Effector memory CD8-positive, alpha-beta T cell (primary cell): ENCODE data around the gene SORCS3.

Experiments
- ATAC-seq: fragments of 150-1000 bp; cut with Tn5 transposase; replicated peaks from 2 replicates; pipeline ENCODE4 v1.10.0; 2021; ENCODE audit warnings: mild to moderate bottlenecking, moderate library complexity
- DNase-seq, 3 experiments: peaks; one replicate each; pipeline ENCODE4 v3.0.0; 2021
- H3K27ac Mint-ChIP-seq, 2 donors: one replicate each; pipeline ENCODE4 v1.8.0; 2022; ENCODE audit warnings: mild to moderate bottlenecking in 2 of 2, mixed read lengths in 2 of 2, moderate library complexity in 2 of 2
- H3K27me3 Mint-ChIP-seq, 2 donors: one replicate each; pipeline ENCODE4 v1.8.0; 2022; ENCODE audit warnings: mixed read lengths in 2 of 2
- H3K36me3 Mint-ChIP-seq: one replicate; pipeline ENCODE4 v1.8.0; 2022; ENCODE audit warnings: mild to moderate bottlenecking, moderate library complexity, mixed read lengths; ENCODE audit not compliant: insufficient read depth
- H3K4me1 Mint-ChIP-seq, 2 donors: one replicate each; pipeline ENCODE4 v1.8.0; 2022; ENCODE audit warnings: low read depth in 2 of 2, mixed read lengths in 2 of 2
- H3K4me3 Mint-ChIP-seq, 2 donors: one replicate each; pipeline ENCODE4 v1.8.0; 2022; ENCODE audit warnings: mild to moderate bottlenecking in 2 of 2, mixed read lengths in 2 of 2, moderate library complexity in 2 of 2
- H3K9me3 Mint-ChIP-seq, 2 donors: one replicate each; pipeline ENCODE4 v1.8.0; 2022; ENCODE audit warnings: mixed read lengths in 2 of 2

SORCS3 gene

GRCh38 chr10:105269689-105270088, 628.6 kb downstream of the SORCS3 start:
- Mint-ChIP-seq H3K4me3 (no peak overlapping the region), H3K27ac (no peak overlapping the region), H3K4me1 (no peaks in the 10 kb centered on the region), H3K9me3 (peaks cover 2 to 19% of the 10 kb centered on the region in 2 donors), H3K27me3 (no peaks in the 10 kb centered on the region), H3K36me3 (no peaks in the 10 kb centered on the region)
- ATAC-seq (no peak), DNase-seq (no peak)

- Mint-ChIP-seq H3K4me1 (no peaks in the 10 kb centered on the region), H3K27me3 (no peaks in the 10 kb centered on the region), H3K4me3 (no peak overlapping the region), H3K9me3 (peaks cover 19 to 27% of the 10 kb centered on the region in 2 donors), H3K36me3 (no peaks in the 10 kb centered on the region), H3K27ac (no peak overlapping the region)
- no peak for DNase-seq
- no peak for ATAC-seq
Observed at GRCh38 chr10:105274556-105275070, 633.5 kb downstream of the SORCS3 start.

DNA sequence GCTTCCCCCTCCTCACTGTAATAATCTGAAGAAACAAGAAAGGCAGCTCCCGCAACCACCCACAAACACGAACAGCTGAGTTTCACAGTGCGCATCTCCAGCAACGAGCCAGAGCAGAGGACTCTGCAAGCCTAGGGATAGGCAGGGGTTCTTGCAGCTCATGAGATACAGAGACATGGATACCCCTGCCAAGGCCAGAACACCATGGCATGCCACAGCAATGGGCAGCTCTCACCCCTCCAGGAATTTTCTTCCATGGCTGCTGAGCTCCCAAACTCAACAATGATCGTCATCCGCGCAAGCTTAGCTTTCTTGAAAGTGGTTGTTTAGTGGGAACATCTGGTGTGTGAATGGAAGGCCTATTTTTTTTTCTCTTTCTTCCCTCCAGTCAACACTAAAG, 637.3 kb downstream of the SORCS3 start:
- no peak for DNase-seq
- Mint-ChIP-seq H3K27me3 (no peaks in the 10 kb centered on the region), H3K36me3 (no peaks in the 10 kb centered on the region), H3K4me3 (no peak overlapping the region), H3K9me3 (peaks cover 14 to 27% of the 10 kb centered on the region in 2 donors), H3K27ac (no peak overlapping the region), H3K4me1 (no peaks in the 10 kb centered on the region)
- ATAC-seq = no peak

DNA sequence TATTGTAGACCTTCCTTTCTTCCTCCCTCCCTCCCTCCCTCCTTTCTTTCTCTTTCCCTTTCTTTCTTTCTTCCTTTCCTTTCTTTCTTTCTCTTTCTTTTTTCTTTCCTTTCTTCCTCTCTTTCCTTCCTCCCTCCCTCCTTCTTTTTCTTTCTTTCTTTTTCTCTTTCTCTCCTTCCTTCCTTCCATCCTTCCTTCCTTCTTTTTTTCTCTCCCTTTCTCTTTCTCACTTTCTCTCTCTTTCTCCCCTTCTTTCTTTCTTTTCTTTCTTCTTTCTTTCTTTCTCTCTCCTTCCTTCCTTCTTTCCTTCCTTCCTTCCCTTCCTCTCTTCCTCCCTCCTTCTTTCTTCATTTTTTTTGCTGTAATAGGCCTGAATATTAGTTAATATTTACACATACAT, 638.0 kb downstream of the SORCS3 start:
- no peak overlapping the region for H3K4me3 Mint-ChIP-seq
- no peak overlapping the region for H3K27ac Mint-ChIP-seq
- no peaks in the 10 kb centered on the region for H3K36me3 Mint-ChIP-seq
- ATAC-seq (no peak), DNase-seq (no peak)
- no peaks in the 10 kb centered on the region for H3K4me1 Mint-ChIP-seq
- H3K27me3 Mint-ChIP-seq = no peaks in the 10 kb centered on the region
- peaks cover 13 to 27% of the 10 kb centered on the region in 2 donors for H3K9me3 Mint-ChIP-seq

GRCh38 chr10:105280895-105281294, 639.8 kb downstream of the SORCS3 start:
- ATAC-seq = no peak
- H3K4me3 Mint-ChIP-seq = no peak overlapping the region
- no peaks in the 10 kb centered on the region for H3K4me1 Mint-ChIP-seq
- no peak for DNase-seq
- no peak overlapping the region for H3K27ac Mint-ChIP-seq
- peaks cover 10 to 19% of the 10 kb centered on the region in 2 donors for H3K9me3 Mint-ChIP-seq
- H3K27me3 Mint-ChIP-seq = no peaks in the 10 kb centered on the region
- no peaks in the 10 kb centered on the region for H3K36me3 Mint-ChIP-seq

DNA sequence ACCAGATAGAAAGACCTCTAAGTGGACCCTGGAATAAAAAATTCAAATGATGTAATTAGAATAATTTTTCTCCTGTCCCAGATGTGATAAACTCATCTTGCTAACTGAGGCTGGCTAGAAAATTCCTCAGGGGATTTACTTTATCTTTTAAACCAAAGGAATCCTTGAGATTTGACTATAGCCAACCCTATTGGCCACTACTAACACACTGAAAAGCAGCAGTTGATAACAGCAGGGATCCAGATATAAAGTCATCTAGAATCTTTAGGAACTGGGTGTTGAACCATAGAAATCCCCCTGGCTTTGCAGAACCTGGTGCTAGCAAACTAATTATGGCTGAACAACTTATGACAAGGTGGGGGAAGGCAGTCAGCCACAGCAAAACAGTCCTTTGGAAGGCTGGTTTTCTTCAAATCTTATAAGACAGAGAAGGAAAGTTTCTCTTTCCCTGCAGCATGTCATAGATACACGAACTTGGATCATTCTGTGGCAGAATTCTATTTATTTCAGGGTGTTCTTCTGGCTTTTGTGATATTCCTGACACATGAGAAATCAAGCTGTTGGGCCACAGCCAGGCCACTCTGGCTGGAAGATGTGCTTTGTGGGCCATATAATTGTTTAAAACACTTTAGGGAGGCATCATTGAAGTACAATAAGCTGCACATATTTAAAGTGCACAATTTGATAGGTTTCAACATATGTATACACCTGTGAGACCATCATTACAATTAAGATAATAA, 643.6 kb downstream of the SORCS3 start:
- no peak overlapping the region for H3K4me3 Mint-ChIP-seq
- no peak for DNase-seq
- peaks cover 3 to 4% of the 10 kb centered on the region in 2 donors for H3K9me3 Mint-ChIP-seq

GRCh38 chr10:105288026-105288425, 646.9 kb downstream of the SORCS3 start:
- Mint-ChIP-seq H3K27ac (no peak overlapping the region), H3K4me3 (no peak overlapping the region), H3K4me1 (no peaks in the 10 kb centered on the region), H3K36me3 (no peaks in the 10 kb centered on the region), H3K9me3 (peaks cover 2 to 7% of the 10 kb centered on the region in 2 donors), H3K27me3 (no peaks in the 10 kb centered on the region)
- ATAC-seq = no peak
- no peak for DNase-seq

More for the DNA sequence above, 643.6 kb downstream of the SORCS3 start:
- Mint-ChIP-seq H3K27ac (no peak overlapping the region), H3K27me3 (no peaks in the 10 kb centered on the region), H3K4me1 (no peaks in the 10 kb centered on the region), H3K36me3 (no peaks in the 10 kb centered on the region)
- no peak for ATAC-seq

GRCh38 chr10:105288613-105289012, 647.5 kb downstream of the SORCS3 start:
- Mint-ChIP-seq H3K4me3 (no peak overlapping the region), H3K27me3 (no peaks in the 10 kb centered on the region), H3K36me3 (no peaks in the 10 kb centered on the region), H3K9me3 (peaks cover 2 to 7% of the 10 kb centered on the region in 2 donors), H3K4me1 (no peaks in the 10 kb centered on the region), H3K27ac (no peak overlapping the region)
- no peak for ATAC-seq
- DNase-seq = no peak

- Mint-ChIP-seq H3K27me3 (no peaks in the 10 kb centered on the region), H3K4me3 (no peak overlapping the region), H3K27ac (no peak overlapping the region), H3K4me1 (no peaks in the 10 kb centered on the region), H3K36me3 (no peaks in the 10 kb centered on the region), H3K9me3 (peaks cover 2 to 7% of the 10 kb centered on the region in 2 donors)
- ATAC-seq (no peak), DNase-seq (no peak)
Observed at GRCh38 chr10:105291571-105291970, 650.5 kb downstream of the SORCS3 start.

- peaks cover 2 to 7% of the 10 kb centered on the region in 2 donors for H3K9me3 Mint-ChIP-seq
- H3K27ac Mint-ChIP-seq = no peak overlapping the region
- H3K27me3 Mint-ChIP-seq = no peaks in the 10 kb centered on the region
- ATAC-seq (no peak), DNase-seq (no peak)
- H3K4me3 Mint-ChIP-seq = no peak overlapping the region
- H3K4me1 Mint-ChIP-seq = no peaks in the 10 kb centered on the region
- H3K36me3 Mint-ChIP-seq = no peaks in the 10 kb centered on the region
Observed at GRCh38 chr10:105292236-105292635, 651.1 kb downstream of the SORCS3 start.
